Activated CD8-positive, alpha-beta T cell treated with anti-CD3 and anti-CD28 coated beads for 36 hours (primary cell): Measurements from ENCODE around the gene TAPT1. TPM values are rescaled to one million over a fixed set of nuclear protein-coding genes. Genes with fewer than 3 reads are reported as not detected.

Source experiments
- ATAC-seq: fragments of 200-7000 bp; cut with Tn5 transposase; one replicate; pipeline ENCODE4 v1.10.0; 2021; ENCODE audit warnings: mild to moderate bottlenecking, moderate library complexity
- CTCF ChIA-PET: fragments of 350-600 bp; sonication (Branson Sonifier 250); formaldehyde crosslinking; loops from one replicate; lab custom pipeline; 2021; ENCODE audit warnings: antibody characterized with exemption; lab: Charles Lee
- POLR2A ChIA-PET: fragments of 350-600 bp; sonication (Branson Sonifier 250); formaldehyde crosslinking; loops from one replicate; lab custom pipeline; 2021; ENCODE audit warnings: antibody characterized with exemption; lab: Charles Lee
- DNase-seq: peaks from one replicate; pipeline ENCODE4 v3.0.0-alpha.2; 2020
- H3K27ac Mint-ChIP-seq: one replicate; pipeline ENCODE4 v1.8.0; 2021; ENCODE audit warnings: mild to moderate bottlenecking, mixed read lengths
- H3K27me3 Mint-ChIP-seq: one replicate; pipeline ENCODE4 v1.8.0; 2021; ENCODE audit warnings: mixed read lengths
- H3K36me3 Mint-ChIP-seq: one replicate; pipeline ENCODE4 v1.8.0; 2021; ENCODE audit warnings: low read depth, mixed read lengths
- H3K4me1 Mint-ChIP-seq: one replicate; pipeline ENCODE4 v1.8.0; 2021; ENCODE audit warnings: low read depth, mixed read lengths
- H3K4me3 Mint-ChIP-seq: one replicate; pipeline ENCODE4 v1.8.0; 2021; ENCODE audit warnings: mild to moderate bottlenecking, moderate library complexity, mixed read lengths
- H3K9me3 Mint-ChIP-seq: one replicate; pipeline ENCODE4 v1.8.0; 2021; ENCODE audit warnings: mixed read lengths
- intact Hi-C: fragments of 100-400 bp; cut with micrococcal nuclease; formaldehyde crosslinking; loops from one replicate; pipeline ENCODE4 v1.10.0; 2022
- total RNA-seq, 2 experiments: library from RNA; stranded (reverse); gene quantifications; one replicate each; pipeline ENCODE4 v1.2.3, GENCODE V29; 2021
- TF ChIP-seq, protein P1 (sequence below): fragments of 200-600 bp; IDR thresholded peaks from one replicate; pipeline ENCODE4 v1.8.0; 2022; ENCODE audit warnings: antibody characterized with exemption, mild to moderate bottlenecking

Gene TAPT1
- total RNA-seq, 2 experiments from 2014 or later: 34.2 to 35.5 TPM

DNA sequence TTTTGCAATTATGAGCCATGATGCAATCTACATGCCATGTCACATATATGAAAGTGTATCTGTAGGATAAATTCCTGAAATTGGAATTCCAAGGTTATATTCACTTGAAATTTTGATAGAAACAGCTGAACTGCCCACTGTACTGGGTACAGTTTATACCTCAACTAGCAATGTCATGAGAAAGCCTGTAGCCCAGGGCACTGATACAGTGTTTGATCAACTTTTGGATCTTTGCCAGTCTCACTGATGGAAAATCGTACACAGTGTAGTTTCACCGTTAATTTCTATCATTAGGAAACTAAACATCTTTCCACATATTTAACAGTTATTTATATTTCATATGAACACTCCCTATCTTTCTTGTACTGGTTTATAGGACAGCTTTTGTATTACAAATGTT lies 34.2 kb downstream of the TAPT1 start:
- no peak for ATAC-seq
- TF ChIP-seq, protein P1, sequence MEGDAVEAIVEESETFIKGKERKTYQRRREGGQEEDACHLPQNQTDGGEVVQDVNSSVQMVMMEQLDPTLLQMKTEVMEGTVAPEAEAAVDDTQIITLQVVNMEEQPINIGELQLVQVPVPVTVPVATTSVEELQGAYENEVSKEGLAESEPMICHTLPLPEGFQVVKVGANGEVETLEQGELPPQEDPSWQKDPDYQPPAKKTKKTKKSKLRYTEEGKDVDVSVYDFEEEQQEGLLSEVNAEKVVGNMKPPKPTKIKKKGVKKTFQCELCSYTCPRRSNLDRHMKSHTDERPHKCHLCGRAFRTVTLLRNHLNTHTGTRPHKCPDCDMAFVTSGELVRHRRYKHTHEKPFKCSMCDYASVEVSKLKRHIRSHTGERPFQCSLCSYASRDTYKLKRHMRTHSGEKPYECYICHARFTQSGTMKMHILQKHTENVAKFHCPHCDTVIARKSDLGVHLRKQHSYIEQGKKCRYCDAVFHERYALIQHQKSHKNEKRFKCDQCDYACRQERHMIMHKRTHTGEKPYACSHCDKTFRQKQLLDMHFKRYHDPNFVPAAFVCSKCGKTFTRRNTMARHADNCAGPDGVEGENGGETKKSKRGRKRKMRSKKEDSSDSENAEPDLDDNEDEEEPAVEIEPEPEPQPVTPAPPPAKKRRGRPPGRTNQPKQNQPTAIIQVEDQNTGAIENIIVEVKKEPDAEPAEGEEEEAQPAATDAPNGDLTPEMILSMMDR: no peak

DNA sequence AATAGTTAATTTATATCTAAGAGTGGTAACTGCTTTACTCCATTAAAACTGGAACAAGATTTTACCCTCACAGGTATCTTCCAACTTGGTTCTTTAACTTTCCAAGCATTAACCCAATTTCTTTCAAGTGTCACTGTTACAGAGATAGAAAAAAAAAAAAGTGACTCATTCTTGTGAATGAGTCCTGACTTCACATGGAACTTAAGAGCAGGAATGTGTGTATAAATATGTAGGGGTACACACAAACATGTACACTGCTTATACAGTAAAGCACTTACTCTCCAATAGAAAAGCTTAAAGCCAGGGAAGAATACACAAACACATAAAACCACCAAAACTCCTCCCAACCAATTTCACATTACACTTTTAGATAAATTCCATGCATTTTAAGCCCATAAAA lies 38.8 kb downstream of the TAPT1 start:
- DNase-seq (no peak), ATAC-seq (no peak)
- no peaks in the 10 kb centered on the region for H3K27me3 Mint-ChIP-seq
- intact Hi-C loops: no loop called here
- TF ChIP-seq, protein P1: no peak
- no peaks in the 10 kb centered on the region for H3K9me3 Mint-ChIP-seq
- no peaks in the 10 kb centered on the region for H3K4me1 Mint-ChIP-seq
- POLR2A ChIA-PET: no interaction called here
- CTCF ChIA-PET: interaction anchor here (0.9 to 1.5 kb wide), 2 partner anchors 12 to 19 kb away, joined by 4 to 8 read pairs; no protein-coding TSS in a partner anchor
- no peak overlapping the region for H3K27ac Mint-ChIP-seq
- no peak overlapping the region for H3K4me3 Mint-ChIP-seq
- H3K36me3 Mint-ChIP-seq: peaks cover 20% of the 10 kb centered on the region

More for the DNA sequence above, 34.2 kb downstream of the TAPT1 start:
- H3K9me3 Mint-ChIP-seq: no peaks in the 10 kb centered on the region
- no peak overlapping the region for H3K27ac Mint-ChIP-seq
- H3K4me3 Mint-ChIP-seq: no peak overlapping the region
- H3K36me3 Mint-ChIP-seq: peaks cover 27% of the 10 kb centered on the region
- ChIA-PET POLR2A (no interaction called here), CTCF (interaction anchor here (1.3 to 3.1 kb wide), 2 partner anchors 9 to 14 kb away, joined by 3 to 6 read pairs; no protein-coding TSS in a partner anchor)
- no peaks in the 10 kb centered on the region for H3K27me3 Mint-ChIP-seq
- DNase-seq: no peak
- peaks cover 20% of the 10 kb centered on the region for H3K4me1 Mint-ChIP-seq
- intact Hi-C loops: no loop called here

DNA sequence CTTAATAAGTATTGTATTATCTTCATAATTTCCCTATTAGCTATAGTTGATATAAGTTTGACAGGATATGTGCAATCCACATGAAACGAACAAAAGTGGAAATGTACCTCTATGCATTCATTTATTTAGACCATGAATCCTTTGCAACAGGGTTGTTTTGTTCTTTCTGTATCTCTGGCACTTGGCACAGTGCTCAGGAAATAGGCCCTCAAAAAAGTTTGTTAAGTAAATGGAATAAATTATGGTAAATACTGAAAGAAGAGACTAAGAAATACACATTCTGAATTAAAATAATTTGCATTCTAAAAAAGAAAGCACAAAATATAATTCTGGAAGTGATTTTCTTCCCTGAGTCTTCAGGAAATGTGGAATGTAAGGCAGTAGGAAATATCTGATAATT lies 39.3 kb downstream of the TAPT1 start:
- Mint-ChIP-seq H3K36me3 (peaks cover 20% of the 10 kb centered on the region), H3K9me3 (no peaks in the 10 kb centered on the region), H3K4me3 (no peak overlapping the region), H3K4me1 (no peaks in the 10 kb centered on the region), H3K27me3 (no peaks in the 10 kb centered on the region), H3K27ac (no peak overlapping the region)
- DNase-seq: no peak
- POLR2A ChIA-PET: no interaction called here
- intact Hi-C loops: no loop called here
- TF ChIP-seq, protein P1: no peak
- no peak for ATAC-seq
- CTCF ChIA-PET: interaction anchor here (1.5 kb wide), 1 partner anchor 19 kb away, joined by 8 read pairs; no protein-coding TSS in a partner anchor

DNA sequence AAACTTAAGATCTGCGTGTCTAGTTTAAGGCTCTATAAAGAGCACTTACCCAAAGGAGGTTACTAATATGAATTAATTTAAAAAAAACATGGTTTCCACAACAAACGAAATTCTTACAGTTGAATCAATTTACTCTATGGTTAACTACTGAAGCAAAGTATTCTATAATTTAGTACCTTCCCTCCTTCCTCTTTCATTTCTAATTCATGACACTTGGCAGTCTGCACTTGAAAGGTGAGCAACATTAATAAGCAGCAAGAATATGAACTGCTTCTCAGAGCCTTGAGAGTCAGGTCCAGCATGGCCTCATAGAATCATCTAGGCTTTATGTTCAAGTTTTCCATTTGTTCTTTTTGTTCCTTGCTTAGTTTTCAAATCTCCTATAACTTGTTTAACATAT lies 42.7 kb downstream of the TAPT1 start:
- no peaks in the 10 kb centered on the region for H3K27me3 Mint-ChIP-seq
- ChIA-PET POLR2A (interaction anchor here (0.5 to 0.7 kb wide), 2 partner anchors 14 to 68 kb away, joined by 3 read pairs; no protein-coding TSS in a partner anchor), CTCF (interaction anchor here (1.2 to 2.8 kb wide), 5 partner anchors 13 to 81 kb away, joined by 3 to 10 read pairs (median 3); no protein-coding TSS in a partner anchor)
- H3K27ac Mint-ChIP-seq: no peak overlapping the region
- intact Hi-C loops: no loop called here
- ATAC-seq: no peak
- H3K4me3 Mint-ChIP-seq: no peak overlapping the region
- peaks cover 15% of the 10 kb centered on the region for H3K36me3 Mint-ChIP-seq
- TF ChIP-seq, protein P1: no peak
- no peak for DNase-seq
- H3K4me1 Mint-ChIP-seq: no peaks in the 10 kb centered on the region
- H3K9me3 Mint-ChIP-seq: no peaks in the 10 kb centered on the region

DNA sequence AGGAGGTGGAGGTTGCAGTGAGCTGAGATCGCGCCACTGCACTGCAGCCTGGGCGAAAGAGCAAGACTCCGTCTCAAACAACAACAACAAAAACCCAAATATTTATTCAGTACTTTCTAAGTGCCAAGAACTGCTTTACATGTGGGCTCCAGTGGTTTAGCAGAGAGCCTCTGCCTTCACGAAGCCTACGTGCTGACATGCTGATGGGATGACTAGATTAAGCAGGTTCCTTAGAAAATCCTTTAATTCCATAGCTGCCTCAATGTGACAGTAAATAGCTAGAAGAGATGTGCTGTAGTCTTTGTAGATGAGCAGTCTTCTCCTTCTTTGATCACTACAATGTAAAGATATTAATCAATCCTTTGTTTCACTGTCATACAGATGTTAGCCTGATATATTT lies 49.6 kb downstream of the TAPT1 start:
- DNase-seq (no peak), ATAC-seq (no peak)
- intact Hi-C loops: no loop called here
- CTCF ChIA-PET: no interaction called here
- Mint-ChIP-seq H3K27me3 (no peaks in the 10 kb centered on the region), H3K4me1 (no peaks in the 10 kb centered on the region), H3K4me3 (no peak overlapping the region), H3K9me3 (no peaks in the 10 kb centered on the region), H3K27ac (no peak overlapping the region), H3K36me3 (peaks cover 12% of the 10 kb centered on the region)
- POLR2A ChIA-PET: no interaction called here
- TF ChIP-seq, protein P1: no peak
